ENCODE data around the gene ZNF688. TPM values are rescaled to one million over a fixed set of nuclear protein-coding genes. Genes with fewer than 3 reads are reported as not detected.

The ZNF688 gene
- total RNA-seq, 1 donor from 2014 or later, result 5.9 TPM

Small RNAs within 50 kb of the gene (small RNA-seq; reads per million reads assigned to genes)
- gene AC093249.4, result not detected

Other genes with a start within 250 kb of the ZNF688 start
- 39.8 TPM for gene CD2BP2, start 216.4 kb downstream of the ZNF688 start, total RNA-seq
- gene TBC1D10B, start 201.2 kb downstream of the ZNF688 start, total RNA-seq, result 25.6 TPM
- gene MYL11, start 196.9 kb downstream of the ZNF688 start, total RNA-seq, result 6.1 TPM
- under 0.01 TPM for gene SEPTIN1, start 189.2 kb downstream of the ZNF688 start, total RNA-seq
- 32.0 TPM for gene ZNF48, start 176.3 kb downstream of the ZNF688 start, total RNA-seq
- gene ZNF771, start 164.1 kb downstream of the ZNF688 start, total RNA-seq, result 6.9 TPM
- 29.8 TPM for gene DCTPP1, start 141.7 kb downstream of the ZNF688 start, total RNA-seq
- 12.3 TPM for gene SEPHS2, start 125.8 kb downstream of the ZNF688 start, total RNA-seq
- gene ITGAL, start 99.0 kb downstream of the ZNF688 start, total RNA-seq, result 1.1 TPM
- gene ZNF768, start 45.1 kb downstream of the ZNF688 start, total RNA-seq, result 28.4 TPM
- 12.6 TPM for gene ZNF747, start 36.9 kb downstream of the ZNF688 start, total RNA-seq
- 6.9 TPM for gene ZNF764, start 13.3 kb downstream of the ZNF688 start, total RNA-seq
- gene ZNF785, start 14.0 kb upstream of the ZNF688 start, total RNA-seq, result 16.1 TPM
- 8.9 TPM for gene ZNF689, start 38.7 kb upstream of the ZNF688 start, total RNA-seq
- gene PRR14, start 79.2 kb upstream of the ZNF688 start, total RNA-seq, result 9.2 TPM
- 11.5 TPM for gene FBRS, start 86.7 kb upstream of the ZNF688 start, total RNA-seq
- 21.7 TPM for gene SRCAP, start 127.5 kb upstream of the ZNF688 start, total RNA-seq
- gene PHKG2, start 176.7 kb upstream of the ZNF688 start, total RNA-seq, result 12.0 TPM
- 1.6 TPM for gene CFAP119, start 190.3 kb upstream of the ZNF688 start, total RNA-seq
- 80.0 TPM for gene RNF40, start 190.6 kb upstream of the ZNF688 start, total RNA-seq
- 11.5 TPM for gene ZNF629, start 215.5 kb upstream of the ZNF688 start, total RNA-seq